ENCODE measurements around the gene PPIL1.

PPIL1 gene

DNA sequence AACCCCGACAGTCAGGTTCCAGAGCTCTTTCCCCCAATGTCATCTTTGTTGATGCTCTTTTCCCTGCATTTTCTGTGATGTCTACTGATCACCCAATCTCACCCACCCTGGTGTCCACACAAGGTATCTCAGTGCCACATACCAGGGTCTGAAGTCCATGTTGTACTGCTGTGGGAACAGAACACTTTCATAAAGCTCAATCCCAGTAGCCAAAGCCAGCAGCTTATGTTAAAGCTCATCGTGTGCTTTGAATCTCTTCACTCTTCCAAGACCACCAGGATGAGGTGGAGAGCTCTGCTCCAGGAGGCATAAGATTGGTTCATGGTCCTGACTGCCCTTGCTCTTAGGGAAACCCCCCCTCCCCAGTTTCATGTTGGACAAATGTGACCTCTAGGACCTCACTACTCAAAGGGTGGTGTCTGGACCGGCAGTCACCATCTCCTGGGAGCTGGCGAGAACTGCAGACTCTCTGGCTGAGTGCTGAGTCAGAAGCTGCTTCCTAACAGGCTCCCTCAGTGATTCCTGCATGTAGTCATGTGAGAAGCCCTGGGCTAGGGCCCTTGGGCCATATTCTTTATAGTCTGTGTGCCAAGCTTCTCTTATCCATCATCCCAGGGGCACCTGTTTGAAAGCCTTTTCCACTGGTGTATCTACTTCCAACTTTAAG, 22.0 kb downstream of the PPIL1 start:
- DNase-seq, result no peak

DNA sequence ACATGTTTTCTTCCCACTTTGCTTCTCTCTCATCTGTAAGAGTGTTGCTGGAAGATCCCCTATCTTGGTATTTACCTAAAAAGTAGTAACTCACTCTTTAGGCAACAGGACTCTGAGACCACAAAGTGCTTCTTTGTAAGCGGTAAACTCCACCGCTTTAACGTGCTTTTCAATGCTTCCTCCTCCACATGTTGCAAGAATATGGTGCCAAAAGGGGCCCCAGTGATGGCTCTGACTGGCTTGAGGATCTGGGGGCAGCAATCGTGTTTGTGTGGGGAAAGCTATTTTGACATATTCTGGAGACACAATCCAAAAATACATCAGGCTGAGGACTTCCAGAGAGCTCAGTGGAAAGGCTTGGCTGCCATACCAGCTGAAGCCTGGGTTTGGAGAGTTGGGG, 23.0 kb downstream of the PPIL1 start:
- peak; percentile 47 to 68 for DNase-seq

GRCh38 chr6:36851149-36851614, 23.4 kb downstream of the PPIL1 start:
- DNase-seq, result peak; percentile 72 to 85

DNA sequence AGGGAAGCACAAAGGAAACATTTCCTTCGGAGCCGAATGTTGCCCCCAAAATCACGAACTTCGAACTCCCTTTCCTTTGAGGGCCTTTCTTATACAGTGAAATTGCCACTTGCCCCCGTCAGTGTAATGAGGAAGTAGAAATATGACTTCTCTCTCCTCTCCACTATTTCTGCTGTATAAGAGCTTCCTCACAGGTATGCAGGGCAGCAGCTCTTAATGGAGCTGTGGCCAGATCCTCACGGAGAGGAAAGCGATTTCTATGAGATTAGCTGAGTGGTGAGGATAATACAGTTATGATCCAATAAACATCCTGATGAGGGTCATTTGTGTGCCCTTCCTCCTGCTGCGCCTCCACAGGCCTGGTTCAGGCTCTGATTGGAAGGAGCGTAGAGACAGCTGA, 24.6 kb downstream of the PPIL1 start:
- no peak for DNase-seq

DNA sequence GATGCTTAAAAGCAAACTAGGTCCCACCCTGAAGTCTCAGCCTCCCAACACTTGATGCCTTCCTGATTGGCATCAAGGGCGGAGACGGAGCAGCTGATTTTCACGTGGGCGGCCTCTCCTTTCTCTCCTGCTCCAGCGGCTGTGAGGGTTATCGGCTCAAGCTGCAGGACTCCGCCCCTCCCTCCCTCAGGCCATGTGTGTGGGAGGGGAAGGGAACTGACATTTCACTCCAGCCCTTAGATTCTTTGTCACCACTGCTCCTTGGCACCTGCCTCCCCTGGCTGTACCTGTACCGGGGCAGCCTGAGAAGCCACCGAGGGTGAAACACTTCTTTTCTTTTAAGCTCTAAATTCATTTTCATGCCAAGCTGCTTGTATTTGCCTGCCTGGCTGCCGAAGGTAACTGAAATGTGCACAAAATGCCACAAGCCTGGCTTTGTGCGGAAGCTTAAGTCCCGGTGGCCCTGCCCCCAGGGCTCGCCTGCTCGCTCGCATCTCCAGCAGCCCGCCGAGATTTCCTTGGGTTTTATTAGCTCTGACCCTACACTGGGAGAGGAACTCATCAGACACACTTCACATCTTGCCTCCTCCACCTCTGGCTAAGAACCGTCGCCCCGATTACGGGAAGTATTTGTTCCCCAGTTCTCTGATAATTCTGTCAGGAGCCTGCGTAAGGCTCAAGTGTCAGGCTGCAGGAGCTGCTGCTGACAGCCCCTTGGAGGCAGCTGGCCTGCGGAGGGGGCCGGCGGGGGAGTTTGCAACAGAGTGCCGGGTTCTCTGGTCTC, 25.8 kb downstream of the PPIL1 start:
- no peak for DNase-seq

GRCh38 chr6:36847991-36848390, 26.6 kb downstream of the PPIL1 start:
- DNase-seq, result no peak

- DNase-seq, result no peak
Measured at GRCh38 chr6:36847152-36847551, 27.5 kb downstream of the PPIL1 start.

GRCh38 chr6:36845233-36845632, 29.4 kb downstream of the PPIL1 start:
- DNase-seq, result no peak

DNA sequence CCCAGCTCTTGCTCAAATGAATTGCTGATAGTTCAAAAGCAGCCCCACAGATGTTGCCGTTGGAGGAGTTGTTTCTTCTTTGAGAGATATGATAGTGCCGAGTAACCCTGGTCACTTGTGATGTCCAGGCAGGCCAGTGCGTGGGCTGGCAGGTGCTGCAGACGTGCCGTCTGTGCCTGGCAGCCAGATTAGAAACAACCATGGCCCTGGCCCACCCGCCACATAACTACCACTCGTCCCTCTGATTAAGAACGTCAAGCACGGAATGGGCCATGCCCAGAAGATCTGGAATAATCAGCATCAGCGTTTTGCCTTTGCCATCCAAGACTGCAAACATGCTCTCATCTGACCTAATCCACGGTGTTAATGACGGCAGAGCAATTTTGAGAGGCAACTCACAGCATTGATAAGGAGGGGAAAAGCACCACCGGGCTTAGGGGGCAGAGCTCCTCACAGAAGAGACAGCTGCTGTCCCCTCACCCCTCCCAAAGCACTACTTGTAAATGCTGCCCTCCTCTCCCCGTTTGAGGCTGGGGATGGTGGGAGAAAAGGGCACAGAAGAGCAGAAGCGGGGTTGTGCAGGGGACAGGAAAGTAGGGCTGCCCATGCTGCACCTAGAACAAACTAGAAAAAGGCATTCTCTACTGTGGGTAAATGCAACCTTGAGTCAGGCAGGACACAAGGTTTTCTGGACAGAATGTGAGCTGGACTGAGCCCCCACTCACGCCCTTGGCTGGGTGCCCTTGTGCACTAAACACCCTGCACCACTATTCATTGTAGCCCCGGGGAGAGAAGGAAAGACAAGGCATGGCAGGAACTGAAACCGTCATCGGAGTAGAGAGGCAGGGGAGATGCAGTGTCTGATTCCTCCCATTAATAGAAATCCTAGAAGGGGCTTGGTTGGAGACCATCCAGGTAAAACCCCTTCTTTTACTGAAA, 30.1 kb downstream of the PPIL1 start:
- no peak for DNase-seq

DNA sequence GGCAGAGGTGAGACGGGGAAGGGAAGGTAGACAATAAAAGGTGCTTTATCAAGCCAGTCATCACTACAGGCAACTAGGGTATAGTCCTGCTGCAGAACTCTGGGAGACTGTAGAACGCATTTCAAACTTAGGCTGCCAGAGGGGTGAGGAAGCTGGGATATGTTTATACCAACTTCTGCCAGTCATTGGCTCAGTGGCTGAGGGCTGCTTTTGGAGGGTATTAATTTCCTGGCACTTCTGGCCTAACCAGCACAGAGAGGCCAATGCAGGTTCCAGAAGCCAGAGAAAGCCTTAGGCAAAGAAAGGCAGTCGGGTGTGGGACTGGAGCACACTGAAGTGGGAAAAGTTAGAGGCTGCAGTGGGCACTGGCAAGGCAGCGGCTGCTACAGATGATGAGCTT, 31.4 kb downstream of the PPIL1 start:
- DNase-seq, result no peak

DNA sequence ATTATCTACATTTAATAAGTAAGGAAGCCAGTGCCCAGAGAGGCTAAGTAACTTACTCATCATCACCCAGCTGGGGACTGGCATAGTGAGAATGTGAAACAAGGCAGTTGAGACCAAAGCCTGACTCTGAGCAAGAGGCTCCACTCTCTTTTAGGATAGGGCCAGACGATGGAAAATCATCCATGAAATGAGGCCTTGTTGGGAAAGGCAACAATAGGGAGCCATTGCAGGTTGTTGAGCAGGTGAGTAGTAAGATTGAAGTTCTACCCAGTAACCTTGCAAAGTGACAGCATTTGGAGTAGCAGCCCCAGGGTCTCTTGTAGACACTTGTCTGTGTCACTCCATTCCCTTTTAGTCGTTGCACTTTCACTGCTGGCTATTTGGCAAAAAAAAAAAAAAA, 32.8 kb downstream of the PPIL1 start:
- no peak for DNase-seq

GRCh38 chr6:36840432-36841403, 33.9 kb downstream of the PPIL1 start:
- DNase-seq, result no peak

GRCh38 chr6:36839749-36840431, 34.7 kb downstream of the PPIL1 start:
- no peak for DNase-seq

DNA sequence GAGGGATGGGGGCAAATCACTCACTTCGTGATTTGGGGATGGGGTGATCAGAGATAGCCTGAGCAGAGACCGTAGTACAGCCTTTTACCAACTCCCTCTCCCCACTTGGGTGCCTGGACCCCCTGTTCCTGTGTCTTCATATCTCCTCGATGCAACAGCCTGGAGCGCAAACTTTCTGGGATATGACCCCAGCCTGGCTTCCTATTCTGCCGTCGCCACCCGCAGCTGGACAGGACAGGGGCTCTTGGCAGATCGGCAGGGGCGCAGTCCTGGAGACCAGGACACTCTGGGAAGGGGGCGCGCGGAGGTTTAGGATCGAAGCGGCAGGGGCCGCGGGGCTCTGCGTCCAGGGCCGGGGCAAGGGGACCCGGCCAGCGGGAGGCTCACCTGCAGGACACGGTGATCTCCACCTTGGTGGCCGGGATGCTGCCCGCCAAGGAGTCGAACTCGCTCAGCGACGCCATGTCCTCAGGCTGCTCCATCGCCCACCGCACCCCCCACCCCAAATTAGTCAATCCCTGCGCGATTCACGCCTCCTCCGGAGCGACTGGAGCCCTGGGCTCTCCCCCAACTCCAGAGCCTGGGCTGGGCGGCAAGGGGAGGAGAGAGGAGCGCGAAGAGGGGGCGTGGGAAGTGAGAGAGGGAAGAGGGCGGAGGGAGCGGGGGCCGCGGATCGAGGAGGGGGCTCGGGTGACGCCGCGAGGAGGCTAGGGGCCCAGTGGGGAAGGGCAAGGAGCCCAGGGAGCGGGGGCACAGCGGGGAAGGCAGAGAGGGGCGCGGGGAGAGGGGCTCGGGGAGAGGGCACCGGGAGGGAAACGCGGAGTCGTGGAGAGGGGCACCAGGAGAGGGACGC, 35.5 kb downstream of the PPIL1 start, which contains the start of gene CPNE5:
Gene CPNE5, minus strand, starts transcription at position 549 of the 853 bp plus-strand sequence. Its CDS starts 67 bp downstream, at position 482.
- DNase-seq, result no peak

- no peak for DNase-seq
Measured at GRCh38 chr6:36837686-36838085, 36.9 kb downstream of the PPIL1 start.

- no peak for DNase-seq
Measured at GRCh38 chr6:36837022-36837339, 37.6 kb downstream of the PPIL1 start.

- no peak for DNase-seq
Measured at GRCh38 chr6:36836111-36837021, 38.2 kb downstream of the PPIL1 start.

GRCh38 chr6:36834576-36835341, 39.8 kb downstream of the PPIL1 start:
- DNase-seq, result no peak

Measured in AML-193 (cell line).